ENCODE results near the gene BDKRB1.

The BDKRB1 gene

DNA sequence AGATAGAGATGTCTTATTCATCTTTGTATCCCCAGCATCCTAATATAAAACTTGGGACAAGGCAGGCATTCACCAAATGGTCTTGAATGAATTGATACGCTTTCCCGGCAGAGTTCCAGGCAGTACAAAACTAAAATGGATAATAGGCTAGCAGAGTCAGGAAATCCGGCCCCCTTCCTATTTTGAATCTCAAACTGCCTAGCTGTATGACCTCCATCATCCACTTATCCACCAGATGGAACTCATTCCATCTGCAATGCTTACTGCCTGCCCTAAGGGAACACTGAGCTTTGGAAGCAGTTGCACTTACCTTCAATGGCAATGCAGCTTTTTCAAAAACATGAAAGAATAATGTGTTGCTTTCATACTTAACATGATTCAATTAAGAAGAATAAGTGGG lies 43.4 kb downstream of the BDKRB1 start (continued):
- no peak for TF ChIP-seq PPARA (CRISPR knock-in tag; IDR thresholded peaks at IDR 0.05; ENCODE audit: borderline replicate concordance)
- TF ChIP-seq ZC3H10 (CRISPR knock-in tag; IDR thresholded peaks at IDR 0.05), result no peak
- no peak for TF ChIP-seq SNAI2 (CRISPR knock-in tag; IDR thresholded peaks at IDR 0.05)
- TF ChIP-seq ZNF565 (CRISPR knock-in tag; conservative IDR thresholded peaks at IDR 0.05; ENCODE audit: low read depth), result no peak

DNA sequence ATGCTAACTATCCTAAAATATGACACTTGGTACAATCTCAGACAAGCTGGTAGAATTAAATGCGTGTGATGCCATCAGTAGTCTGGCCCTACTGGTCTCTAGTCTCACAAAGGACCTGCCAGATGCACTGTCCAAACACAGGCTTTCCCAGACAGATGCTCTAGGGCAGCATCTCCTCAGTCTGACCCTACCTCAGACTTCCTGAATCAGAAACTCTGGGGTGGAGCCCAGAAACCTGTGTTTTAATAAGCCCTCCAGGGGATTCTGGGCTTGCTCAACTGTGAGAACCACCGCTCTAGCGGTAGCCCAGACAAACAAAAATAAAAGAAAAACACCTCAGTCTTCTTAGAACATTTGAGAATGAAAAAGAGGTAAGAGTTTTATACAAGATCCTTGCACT lies 48.0 kb downstream of the BDKRB1 start:
- no peak for ATAC-seq
- TF ChIP-seq ZNF8 (CRISPR knock-in tag; IDR thresholded peaks at IDR 0.05) (no peak), ZNF70 (CRISPR knock-in tag; IDR thresholded peaks at IDR 0.05) (no peak), ARNTL (CRISPR knock-in tag; IDR thresholded peaks at IDR 0.05; ENCODE audit: borderline replicate concordance, low read depth) (no peak), BACH2 (CRISPR knock-in tag; IDR thresholded peaks at IDR 0.05; ENCODE audit: borderline replicate concordance) (no peak), ZNF565 (CRISPR knock-in tag; conservative IDR thresholded peaks at IDR 0.05; ENCODE audit: low read depth) (no peak), TOX (CRISPR knock-in tag; IDR thresholded peaks at IDR 0.05; ENCODE audit: borderline replicate concordance) (no peak), ZFP3 (CRISPR knock-in tag; IDR thresholded peaks at IDR 0.05) (no peak), PPARA (CRISPR knock-in tag; IDR thresholded peaks at IDR 0.05; ENCODE audit: borderline replicate concordance) (no peak), TCF4 (CRISPR knock-in tag; IDR thresholded peaks at IDR 0.05; ENCODE audit: borderline replicate concordance) (no peak), ZFP30 (CRISPR knock-in tag; IDR thresholded peaks at IDR 0.05) (no peak)
- TF ChIP-seq, protein P1, sequence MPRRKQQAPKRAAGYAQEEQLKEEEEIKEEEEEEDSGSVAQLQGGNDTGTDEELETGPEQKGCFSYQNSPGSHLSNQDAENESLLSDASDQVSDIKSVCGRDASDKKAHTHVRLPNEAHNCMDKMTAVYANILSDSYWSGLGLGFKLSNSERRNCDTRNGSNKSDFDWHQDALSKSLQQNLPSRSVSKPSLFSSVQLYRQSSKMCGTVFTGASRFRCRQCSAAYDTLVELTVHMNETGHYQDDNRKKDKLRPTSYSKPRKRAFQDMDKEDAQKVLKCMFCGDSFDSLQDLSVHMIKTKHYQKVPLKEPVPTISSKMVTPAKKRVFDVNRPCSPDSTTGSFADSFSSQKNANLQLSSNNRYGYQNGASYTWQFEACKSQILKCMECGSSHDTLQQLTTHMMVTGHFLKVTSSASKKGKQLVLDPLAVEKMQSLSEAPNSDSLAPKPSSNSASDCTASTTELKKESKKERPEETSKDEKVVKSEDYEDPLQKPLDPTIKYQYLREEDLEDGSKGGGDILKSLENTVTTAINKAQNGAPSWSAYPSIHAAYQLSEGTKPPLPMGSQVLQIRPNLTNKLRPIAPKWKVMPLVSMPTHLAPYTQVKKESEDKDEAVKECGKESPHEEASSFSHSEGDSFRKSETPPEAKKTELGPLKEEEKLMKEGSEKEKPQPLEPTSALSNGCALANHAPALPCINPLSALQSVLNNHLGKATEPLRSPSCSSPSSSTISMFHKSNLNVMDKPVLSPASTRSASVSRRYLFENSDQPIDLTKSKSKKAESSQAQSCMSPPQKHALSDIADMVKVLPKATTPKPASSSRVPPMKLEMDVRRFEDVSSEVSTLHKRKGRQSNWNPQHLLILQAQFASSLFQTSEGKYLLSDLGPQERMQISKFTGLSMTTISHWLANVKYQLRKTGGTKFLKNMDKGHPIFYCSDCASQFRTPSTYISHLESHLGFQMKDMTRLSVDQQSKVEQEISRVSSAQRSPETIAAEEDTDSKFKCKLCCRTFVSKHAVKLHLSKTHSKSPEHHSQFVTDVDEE (CRISPR knock-in tag; IDR thresholded peaks at IDR 0.05), result no peak

DNA sequence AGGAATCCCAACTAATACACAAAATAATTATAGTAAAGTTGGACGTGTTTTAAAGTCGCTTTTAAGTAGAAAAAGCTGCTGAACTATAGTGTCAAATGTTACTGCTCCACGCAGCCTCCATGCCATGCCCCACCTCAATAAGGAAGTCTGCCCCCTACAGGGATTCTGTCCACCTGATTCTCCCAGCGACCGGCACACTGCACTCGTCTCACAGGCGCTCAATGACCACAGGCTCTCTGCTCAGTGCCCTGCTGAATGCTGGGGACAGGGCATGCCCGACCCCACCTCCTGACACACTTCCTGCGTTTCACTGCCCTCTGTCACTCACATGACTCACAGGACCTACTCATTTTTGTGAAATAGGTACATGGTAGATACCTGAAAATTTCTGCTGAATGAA lies 48.9 kb downstream of the BDKRB1 start:
- ATAC-seq, result no peak
- no peak for TF ChIP-seq BACH2 (CRISPR knock-in tag; IDR thresholded peaks at IDR 0.05; ENCODE audit: borderline replicate concordance)
- no peak for TF ChIP-seq ZC3H10 (CRISPR knock-in tag; IDR thresholded peaks at IDR 0.05)
- no peak for TF ChIP-seq ARNTL (CRISPR knock-in tag; IDR thresholded peaks at IDR 0.05; ENCODE audit: borderline replicate concordance, low read depth)
- TF ChIP-seq PPARA (CRISPR knock-in tag; IDR thresholded peaks at IDR 0.05; ENCODE audit: borderline replicate concordance), result no peak
- TF ChIP-seq TOX (CRISPR knock-in tag; IDR thresholded peaks at IDR 0.05; ENCODE audit: borderline replicate concordance), result no peak
- no peak for TF ChIP-seq ZNF70 (CRISPR knock-in tag; IDR thresholded peaks at IDR 0.05)
- no peak for TF ChIP-seq GLIS3 (CRISPR knock-in tag; IDR thresholded peaks at IDR 0.05)
- TF ChIP-seq, protein P1 (CRISPR knock-in tag; IDR thresholded peaks at IDR 0.05), result no peak
- no peak for TF ChIP-seq ZNF8 (CRISPR knock-in tag; IDR thresholded peaks at IDR 0.05)
- TF ChIP-seq SNAI2 (CRISPR knock-in tag; IDR thresholded peaks at IDR 0.05), result no peak
- no peak for TF ChIP-seq ISL1 (CRISPR knock-in tag; IDR thresholded peaks at IDR 0.05)
- TF ChIP-seq OSR1 (CRISPR knock-in tag; IDR thresholded peaks at IDR 0.05), result no peak
- TF ChIP-seq, protein P2, sequence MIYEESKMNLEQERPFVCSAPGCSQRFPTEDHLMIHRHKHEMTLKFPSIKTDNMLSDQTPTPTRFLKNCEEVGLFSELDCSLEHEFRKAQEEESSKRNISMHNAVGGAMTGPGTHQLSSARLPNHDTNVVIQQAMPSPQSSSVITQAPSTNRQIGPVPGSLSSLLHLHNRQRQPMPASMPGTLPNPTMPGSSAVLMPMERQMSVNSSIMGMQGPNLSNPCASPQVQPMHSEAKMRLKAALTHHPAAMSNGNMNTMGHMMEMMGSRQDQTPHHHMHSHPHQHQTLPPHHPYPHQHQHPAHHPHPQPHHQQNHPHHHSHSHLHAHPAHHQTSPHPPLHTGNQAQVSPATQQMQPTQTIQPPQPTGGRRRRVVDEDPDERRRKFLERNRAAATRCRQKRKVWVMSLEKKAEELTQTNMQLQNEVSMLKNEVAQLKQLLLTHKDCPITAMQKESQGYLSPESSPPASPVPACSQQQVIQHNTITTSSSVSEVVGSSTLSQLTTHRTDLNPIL (CRISPR knock-in tag; IDR thresholded peaks at IDR 0.05; ENCODE audit: low read depth), result no peak
- TF ChIP-seq, protein P3, sequence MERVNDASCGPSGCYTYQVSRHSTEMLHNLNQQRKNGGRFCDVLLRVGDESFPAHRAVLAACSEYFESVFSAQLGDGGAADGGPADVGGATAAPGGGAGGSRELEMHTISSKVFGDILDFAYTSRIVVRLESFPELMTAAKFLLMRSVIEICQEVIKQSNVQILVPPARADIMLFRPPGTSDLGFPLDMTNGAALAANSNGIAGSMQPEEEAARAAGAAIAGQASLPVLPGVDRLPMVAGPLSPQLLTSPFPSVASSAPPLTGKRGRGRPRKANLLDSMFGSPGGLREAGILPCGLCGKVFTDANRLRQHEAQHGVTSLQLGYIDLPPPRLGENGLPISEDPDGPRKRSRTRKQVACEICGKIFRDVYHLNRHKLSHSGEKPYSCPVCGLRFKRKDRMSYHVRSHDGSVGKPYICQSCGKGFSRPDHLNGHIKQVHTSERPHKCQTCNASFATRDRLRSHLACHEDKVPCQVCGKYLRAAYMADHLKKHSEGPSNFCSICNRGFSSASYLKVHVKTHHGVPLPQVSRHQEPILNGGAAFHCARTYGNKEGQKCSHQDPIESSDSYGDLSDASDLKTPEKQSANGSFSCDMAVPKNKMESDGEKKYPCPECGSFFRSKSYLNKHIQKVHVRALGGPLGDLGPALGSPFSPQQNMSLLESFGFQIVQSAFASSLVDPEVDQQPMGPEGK (CRISPR knock-in tag; IDR thresholded peaks at IDR 0.05; ENCODE audit: borderline replicate concordance), result no peak
- no peak for TF ChIP-seq ESRRG (CRISPR knock-in tag; IDR thresholded peaks at IDR 0.05)
- TF ChIP-seq TCF4 (CRISPR knock-in tag; IDR thresholded peaks at IDR 0.05; ENCODE audit: borderline replicate concordance), result no peak
- no peak for TF ChIP-seq CSDC2 (CRISPR knock-in tag; IDR thresholded peaks at IDR 0.05)
